Stimulated activated memory B cell treated with anti-CD40 and anti-IgM and Interleukin-4, amounts not matched to agents 10 μg/mL and 1 μg/mL and 100 μg/mL, for 72 hours (primary cell): ENCODE data around the gene MARS1.
A peak's percentile ranks its signal among the peaks of the same experiment; 100 is the strongest.
"Not testable (repeated sequence)": the region's sequence is repeated elsewhere in the genome, so short reads cannot be mapped to it uniquely, and the experiment has no call there.

ENCODE experiments used
- ATAC-seq: fragments of 150-1000 bp; cut with Tn5 transposase; 2 replicates; pipeline ENCODE4 v1.10.0; 2021
- H3K27ac Mint-ChIP-seq: one replicate; pipeline ENCODE4 v1.8.0; 2022; ENCODE audit warnings: mild to moderate bottlenecking, mixed read lengths
- H3K27me3 Mint-ChIP-seq: one replicate; pipeline ENCODE4 v1.8.0; 2022; ENCODE audit warnings: mixed read lengths
- H3K36me3 Mint-ChIP-seq: one replicate; pipeline ENCODE4 v1.8.0; 2022; ENCODE audit warnings: mixed read lengths
- H3K4me1 Mint-ChIP-seq: one replicate; pipeline ENCODE4 v1.8.0; 2022; ENCODE audit warnings: mixed read lengths
- H3K4me3 Mint-ChIP-seq: one replicate; pipeline ENCODE4 v1.8.0; 2022; ENCODE audit warnings: mild to moderate bottlenecking, moderate library complexity, mixed read lengths
- H3K9me3 Mint-ChIP-seq: one replicate; pipeline ENCODE4 v1.8.0; 2022; ENCODE audit warnings: mixed read lengths

Gene MARS1

GRCh38 chr12:57549203-57549908 lies 61.5 kb downstream of the MARS1 start:
- Mint-ChIP-seq H3K4me3 (peak overlapping the region; percentile 79), H3K9me3 (no peaks in the 10 kb centered on the region), H3K27me3 (peaks cover 16% of the 10 kb centered on the region), H3K27ac (peak overlapping the region; percentile 45), H3K4me1 (peaks cover 50% of the 10 kb centered on the region), H3K36me3 (no peaks in the 10 kb centered on the region)
- no peak for ATAC-seq

GRCh38 chr12:57549909-57550640 lies 62.2 kb downstream of the MARS1 start, which contains the start of gene KIF5A:
KIF5A (plus strand) TSS chr12:57550044; CDS start chr12:57550272, 228 bp downstream.
- peak; percentile 54 for ATAC-seq
- Mint-ChIP-seq H3K4me3 (peak within 1 kb of the TSS; percentile 79), H3K27me3 (peaks cover 16% of the 10 kb centered on the region), H3K4me1 (peaks cover 45% of the 10 kb centered on the region), H3K36me3 (no peaks in the 10 kb centered on the region), H3K9me3 (no peaks in the 10 kb centered on the region), H3K27ac (peak within 1 kb of the TSS; percentile 45)

GRCh38 chr12:57550641-57551549 lies 63.0 kb downstream of the MARS1 start:
- H3K9me3 Mint-ChIP-seq = no peaks in the 10 kb centered on the region
- ATAC-seq = no peak
- H3K27ac Mint-ChIP-seq = no peak overlapping the region
- peak overlapping the region; percentile 79 for H3K4me3 Mint-ChIP-seq
- peaks cover 36% of the 10 kb centered on the region for H3K4me1 Mint-ChIP-seq
- H3K36me3 Mint-ChIP-seq = no peaks in the 10 kb centered on the region
- H3K27me3 Mint-ChIP-seq = peaks cover 16% of the 10 kb centered on the region

GRCh38 chr12:57551637-57552305 lies 63.9 kb downstream of the MARS1 start:
- no peak overlapping the region for H3K27ac Mint-ChIP-seq
- ATAC-seq = no peak
- H3K27me3 Mint-ChIP-seq = peaks cover 16% of the 10 kb centered on the region
- H3K36me3 Mint-ChIP-seq = no peaks in the 10 kb centered on the region
- peaks cover 30% of the 10 kb centered on the region for H3K4me1 Mint-ChIP-seq
- no peaks in the 10 kb centered on the region for H3K9me3 Mint-ChIP-seq
- no peak overlapping the region for H3K4me3 Mint-ChIP-seq

- peaks cover 16% of the 10 kb centered on the region for H3K27me3 Mint-ChIP-seq
- H3K4me1 Mint-ChIP-seq = peaks cover 27% of the 10 kb centered on the region
- H3K4me3 Mint-ChIP-seq = no peak overlapping the region
- no peak for ATAC-seq
- no peaks in the 10 kb centered on the region for H3K9me3 Mint-ChIP-seq
- H3K36me3 Mint-ChIP-seq = no peaks in the 10 kb centered on the region
- no peak overlapping the region for H3K27ac Mint-ChIP-seq
Measured at GRCh38 chr12:57552306-57552651, 64.4 kb downstream of the MARS1 start.

GRCh38 chr12:57552835-57553313 lies 65.0 kb downstream of the MARS1 start:
- ATAC-seq = no peak
- Mint-ChIP-seq H3K27me3 (peaks cover 16% of the 10 kb centered on the region), H3K4me3 (no peak overlapping the region), H3K36me3 (no peaks in the 10 kb centered on the region), H3K9me3 (no peaks in the 10 kb centered on the region), H3K4me1 (peaks cover 24% of the 10 kb centered on the region), H3K27ac (no peak overlapping the region)

- H3K4me3 Mint-ChIP-seq = no peak overlapping the region
- no peak overlapping the region for H3K27ac Mint-ChIP-seq
- no peak for ATAC-seq
- H3K9me3 Mint-ChIP-seq = no peaks in the 10 kb centered on the region
- H3K36me3 Mint-ChIP-seq = no peaks in the 10 kb centered on the region
- H3K4me1 Mint-ChIP-seq = peaks cover 21% of the 10 kb centered on the region
- H3K27me3 Mint-ChIP-seq = peaks cover 16% of the 10 kb centered on the region
Measured at GRCh38 chr12:57553343-57554202, 65.7 kb downstream of the MARS1 start.

- H3K9me3 Mint-ChIP-seq = no peaks in the 10 kb centered on the region
- H3K27ac Mint-ChIP-seq = no peak overlapping the region
- no peak for ATAC-seq
- H3K36me3 Mint-ChIP-seq = no peaks in the 10 kb centered on the region
- no peak overlapping the region for H3K4me3 Mint-ChIP-seq
- peaks cover 16% of the 10 kb centered on the region for H3K27me3 Mint-ChIP-seq
- peaks cover 13% of the 10 kb centered on the region for H3K4me1 Mint-ChIP-seq
Measured at GRCh38 chr12:57554453-57554852, 66.6 kb downstream of the MARS1 start.

GRCh38 chr12:57554897-57555296 lies 67.0 kb downstream of the MARS1 start:
- H3K9me3 Mint-ChIP-seq = no peaks in the 10 kb centered on the region
- H3K27me3 Mint-ChIP-seq = peaks cover 16% of the 10 kb centered on the region
- H3K27ac Mint-ChIP-seq = no peak overlapping the region
- ATAC-seq = no peak
- H3K4me1 Mint-ChIP-seq = peaks cover 9% of the 10 kb centered on the region
- H3K4me3 Mint-ChIP-seq = no peak overlapping the region
- H3K36me3 Mint-ChIP-seq = no peaks in the 10 kb centered on the region

- no peaks in the 10 kb centered on the region for H3K9me3 Mint-ChIP-seq
- peaks cover 18% of the 10 kb centered on the region for H3K27me3 Mint-ChIP-seq
- no peak for ATAC-seq
- no peaks in the 10 kb centered on the region for H3K4me1 Mint-ChIP-seq
- no peak overlapping the region for H3K4me3 Mint-ChIP-seq
- no peaks in the 10 kb centered on the region for H3K36me3 Mint-ChIP-seq
- no peak overlapping the region for H3K27ac Mint-ChIP-seq
Measured at GRCh38 chr12:57558864-57559263, 71.0 kb downstream of the MARS1 start.

GRCh38 chr12:57560516-57560915 lies 72.6 kb downstream of the MARS1 start:
- no peaks in the 10 kb centered on the region for H3K4me1 Mint-ChIP-seq
- no peak overlapping the region for H3K4me3 Mint-ChIP-seq
- peaks cover 31% of the 10 kb centered on the region for H3K27me3 Mint-ChIP-seq
- no peaks in the 10 kb centered on the region for H3K9me3 Mint-ChIP-seq
- no peak for ATAC-seq
- no peaks in the 10 kb centered on the region for H3K36me3 Mint-ChIP-seq
- H3K27ac Mint-ChIP-seq = no peak overlapping the region

GRCh38 chr12:57561117-57561516 lies 73.2 kb downstream of the MARS1 start:
- H3K4me1 Mint-ChIP-seq, H3K36me3 Mint-ChIP-seq, H3K4me3 Mint-ChIP-seq, H3K27ac Mint-ChIP-seq, H3K9me3 Mint-ChIP-seq, ATAC-seq: not testable (repeated sequence)
- peaks cover 31% of the 10 kb centered on the region for H3K27me3 Mint-ChIP-seq

GRCh38 chr12:57563358-57563757 lies 75.5 kb downstream of the MARS1 start:
- H3K27ac Mint-ChIP-seq = no peak overlapping the region
- H3K27me3 Mint-ChIP-seq = peaks cover 33% of the 10 kb centered on the region
- no peak overlapping the region for H3K4me3 Mint-ChIP-seq
- no peaks in the 10 kb centered on the region for H3K4me1 Mint-ChIP-seq
- no peaks in the 10 kb centered on the region for H3K9me3 Mint-ChIP-seq
- ATAC-seq = no peak
- no peaks in the 10 kb centered on the region for H3K36me3 Mint-ChIP-seq

GRCh38 chr12:57564178-57564740 lies 76.4 kb downstream of the MARS1 start:
- Mint-ChIP-seq H3K27me3 (peaks cover 42% of the 10 kb centered on the region), H3K4me3 (no peak overlapping the region), H3K9me3 (no peaks in the 10 kb centered on the region), H3K4me1 (no peaks in the 10 kb centered on the region), H3K36me3 (no peaks in the 10 kb centered on the region), H3K27ac (no peak overlapping the region)
- no peak for ATAC-seq
